GM12891 (cell line): Measurements from ENCODE around the gene ETS1.

Experiments used
- PAX5 ChIP-seq: IDR thresholded peaks from 2 replicates; pipeline ENCODE4 v1.6.1; 2011; ENCODE audit warnings: low read length, moderate library complexity, mild to moderate bottlenecking; ENCODE audit not compliant: insufficient read depth, severe bottlenecking
- POLR2A ChIP-seq: IDR thresholded peaks from 2 replicates; pipeline ENCODE4 v1.6.1; 2011; ENCODE audit warnings: low read depth, low read length, control low read depth
- POLR2AphosphoS5 ChIP-seq: IDR thresholded peaks from 2 replicates; pipeline ENCODE4 v1.6.1; 2011; ENCODE audit warnings: low read depth, low read length, control low read depth
- POU2F2 ChIP-seq: IDR thresholded peaks from 2 replicates; pipeline ENCODE4 v1.6.1; 2011; ENCODE audit warnings: low read depth, mild to moderate bottlenecking, control low read depth, low read length, moderate library complexity
- SPI1 ChIP-seq: IDR thresholded peaks from 2 replicates; pipeline ENCODE4 v1.6.1; 2011; ENCODE audit warnings: low read depth, low read length, control low read depth
- TAF1 ChIP-seq: IDR thresholded peaks from 2 replicates; pipeline ENCODE4 v1.6.1; 2011; ENCODE audit warnings: low read depth, low read length, control low read depth

GRCh38 chr11:128478305-128478704, 109.1 kb downstream of the ETS1 start:
- TF ChIP-seq POLR2A (no peak), POLR2AphosphoS5 (no peak), SPI1 (no peak), TAF1 (no peak), POU2F2 (no peak), PAX5 (no peak)
